Tibial nerve (tissue), 4 donors: ENCODE measurements around the gene HEPHL1.

ENCODE experiments used
- EP300 ChIP-seq, 2 donors: sonication (generic); formaldehyde crosslinking; IDR thresholded peaks; one replicate each; pipeline ENCODE4 v1.6.1; 2017; ENCODE audit warnings: antibody characterized with exemption in 2 of 2, mild to moderate bottlenecking in 1 of 2
- POLR2A ChIP-seq, 2 donors: fragments of 450-650 bp; IDR thresholded peaks; one replicate each; pipeline ENCODE4 v1.6.1; 2017; ENCODE audit warnings: antibody characterized with exemption in 2 of 2, mild to moderate bottlenecking in 2 of 2, moderate library complexity in 2 of 2
- TF ChIP-seq, protein P1 (sequence below), 5 experiments: fragments of 200-600 bp in 3 of 5; fragments of 450-650 bp in 2 of 5; sonication (generic) in 3 of 5; IDR thresholded peaks; one replicate each; pipeline ENCODE4 v1.5.1; 2016 to 2019; ENCODE audit warnings: antibody characterized with exemption in 5 of 5, mild to moderate bottlenecking in 3 of 5, moderate library complexity in 2 of 5

- TF ChIP-seq EP300 (IDR thresholded peaks at IDR 0.05) (no peak), POLR2A (IDR thresholded peaks at IDR 0.05) (no peak)
- TF ChIP-seq, protein P1, sequence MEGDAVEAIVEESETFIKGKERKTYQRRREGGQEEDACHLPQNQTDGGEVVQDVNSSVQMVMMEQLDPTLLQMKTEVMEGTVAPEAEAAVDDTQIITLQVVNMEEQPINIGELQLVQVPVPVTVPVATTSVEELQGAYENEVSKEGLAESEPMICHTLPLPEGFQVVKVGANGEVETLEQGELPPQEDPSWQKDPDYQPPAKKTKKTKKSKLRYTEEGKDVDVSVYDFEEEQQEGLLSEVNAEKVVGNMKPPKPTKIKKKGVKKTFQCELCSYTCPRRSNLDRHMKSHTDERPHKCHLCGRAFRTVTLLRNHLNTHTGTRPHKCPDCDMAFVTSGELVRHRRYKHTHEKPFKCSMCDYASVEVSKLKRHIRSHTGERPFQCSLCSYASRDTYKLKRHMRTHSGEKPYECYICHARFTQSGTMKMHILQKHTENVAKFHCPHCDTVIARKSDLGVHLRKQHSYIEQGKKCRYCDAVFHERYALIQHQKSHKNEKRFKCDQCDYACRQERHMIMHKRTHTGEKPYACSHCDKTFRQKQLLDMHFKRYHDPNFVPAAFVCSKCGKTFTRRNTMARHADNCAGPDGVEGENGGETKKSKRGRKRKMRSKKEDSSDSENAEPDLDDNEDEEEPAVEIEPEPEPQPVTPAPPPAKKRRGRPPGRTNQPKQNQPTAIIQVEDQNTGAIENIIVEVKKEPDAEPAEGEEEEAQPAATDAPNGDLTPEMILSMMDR (IDR thresholded peaks at IDR 0.05) = no peak
These were observed 3.4 kb downstream of the HEPHL1 start for GRCh38 chr11:94024547-94024946.
